HEK293 (cell line): ENCODE data around the gene KCNMA1.

Source experiments
- CTCF ChIA-PET: fragments of 350-600 bp; formaldehyde crosslinking; extraction: SDS; loops from one replicate; lab custom pipeline; 2021; ENCODE audit warnings: antibody characterized with exemption; lab: Yijun Ruan, JAX
- POLR2A ChIA-PET: fragments of 300-600 bp; formaldehyde crosslinking; extraction: SDS; loops from one replicate; lab custom pipeline; 2020; ENCODE audit warnings: antibody characterized with exemption, inconsistent platforms; lab: Yijun Ruan, JAX
- H3K27ac ChIP-seq: fragments of 200-500 bp; sonication (Bioruptor generic); 2 replicates; pipeline ENCODE4 v1.5.1; 2014; ENCODE audit warnings: low read depth, low read length, control low read depth, inconsistent platforms; ENCODE audit errors: extremely low read depth
- H3K36me3 ChIP-seq, 2 experiments: fragments of 200-500 bp in 1 of 2; sonication (Bioruptor generic) in 1 of 2; 1 replicate in 1 of 2; 2 replicates in 1 of 2; pipeline ENCODE4 v1.5.1; 2014 to 2017; ENCODE audit warnings: inconsistent platforms in 2 of 2, low read length in 2 of 2; ENCODE audit not compliant: control insufficient read depth in 2 of 2, insufficient read depth in 1 of 2
- H3K4me1 ChIP-seq: fragments of 200-500 bp; sonication (Bioruptor generic); 2 replicates; pipeline ENCODE4 v1.5.1; 2014; ENCODE audit warnings: mild to moderate bottlenecking, low read length, inconsistent platforms; ENCODE audit not compliant: control insufficient read depth, insufficient read depth
- H3K4me3 ChIP-seq: 2 replicates; pipeline ENCODE4 v1.5.1; 2011; ENCODE audit warnings: low read depth, mild to moderate bottlenecking, control low read depth, low read length, moderate library complexity
- H3K9me3 ChIP-seq: fragments of 200-500 bp; sonication (Bioruptor generic); 2 replicates; pipeline ENCODE4 v1.5.1; 2014; ENCODE audit warnings: low read depth, low read length, inconsistent platforms; ENCODE audit not compliant: control insufficient read depth, insufficient read depth
- EGR2 ChIP-seq: fragments of 450-650 bp; formaldehyde crosslinking; IDR thresholded peaks from 2 replicates; pipeline ENCODE4 v1.5.1; 2016; ENCODE audit warnings: low read depth, missing biosample characterization, missing genetic modification characterization
- ELK4 ChIP-seq: IDR thresholded peaks from 2 replicates; pipeline ENCODE4 v1.6.1; 2011; ENCODE audit warnings: mild to moderate bottlenecking, low read depth, low read length, borderline replicate concordance
- GLI2 ChIP-seq: fragments of 450-650 bp; formaldehyde crosslinking; IDR thresholded peaks from 2 replicates; pipeline ENCODE4; 2017; ENCODE audit warnings: missing biosample characterization, missing genetic modification characterization, low read depth, borderline replicate concordance
- KLF10 ChIP-seq: fragments of 450-650 bp; IDR thresholded peaks from 2 replicates; pipeline ENCODE4 v1.5.1; 2018; ENCODE audit warnings: missing biosample characterization, mild to moderate bottlenecking, missing genetic modification characterization
- KLF16 ChIP-seq: fragments of 450-650 bp; formaldehyde crosslinking; IDR thresholded peaks from 2 replicates; pipeline ENCODE4 v1.5.1; 2017; ENCODE audit warnings: missing biosample characterization, missing genetic modification characterization
- PRDM4 ChIP-seq: fragments of 450-650 bp; formaldehyde crosslinking; IDR thresholded peaks from 2 replicates; pipeline ENCODE4 v1.5.1; 2017; ENCODE audit warnings: missing biosample characterization, missing genetic modification characterization
- ZBTB1 ChIP-seq: fragments of 450-650 bp; formaldehyde crosslinking; IDR thresholded peaks from 2 replicates; pipeline ENCODE4 v1.5.1; 2016; ENCODE audit warnings: missing biosample characterization, missing genetic modification characterization
- ZEB2 ChIP-seq: fragments of 450-650 bp; formaldehyde crosslinking; IDR thresholded peaks from 2 replicates; pipeline ENCODE4 v1.5.1; 2016; ENCODE audit warnings: missing biosample characterization, missing genetic modification characterization
- ZFHX2 ChIP-seq: fragments of 450-650 bp; formaldehyde crosslinking; conservative IDR thresholded peaks from 2 replicates; pipeline ENCODE4 v1.5.1; 2016; ENCODE audit warnings: missing biosample characterization, missing genetic modification characterization
- ZFP41 ChIP-seq: fragments of 450-650 bp; formaldehyde crosslinking; IDR thresholded peaks from 2 replicates; pipeline ENCODE4 v1.5.1; 2016; ENCODE audit warnings: missing biosample characterization, missing genetic modification characterization, borderline replicate concordance
- ZNF221 ChIP-seq: fragments of 450-650 bp; formaldehyde crosslinking; IDR thresholded peaks from 2 replicates; pipeline ENCODE4 v1.5.1; 2017; ENCODE audit warnings: missing biosample characterization, missing genetic modification characterization, borderline replicate concordance
- ZNF23 ChIP-seq: fragments of 450-650 bp; formaldehyde crosslinking; IDR thresholded peaks from 2 replicates; pipeline ENCODE4 v1.5.1; 2016; ENCODE audit warnings: missing biosample characterization, missing genetic modification characterization, borderline replicate concordance
- ZNF248 ChIP-seq: fragments of 450-650 bp; formaldehyde crosslinking; IDR thresholded peaks from 2 replicates; pipeline ENCODE4 v1.5.1; 2017; ENCODE audit warnings: missing biosample characterization, missing genetic modification characterization
- ZNF394 ChIP-seq: fragments of 450-650 bp; formaldehyde crosslinking; IDR thresholded peaks from 2 replicates; pipeline ENCODE4 v1.5.1; 2016; ENCODE audit warnings: missing biosample characterization, missing genetic modification characterization, mild to moderate bottlenecking, moderate library complexity, borderline replicate concordance
- ZNF426 ChIP-seq: fragments of 450-650 bp; formaldehyde crosslinking; IDR thresholded peaks from 2 replicates; pipeline ENCODE4 v1.5.1; 2017; ENCODE audit warnings: missing biosample characterization, missing genetic modification characterization, mild to moderate bottlenecking, inconsistent platforms, moderate library complexity
- ZNF433 ChIP-seq: fragments of 450-650 bp; formaldehyde crosslinking; IDR thresholded peaks from 2 replicates; pipeline ENCODE4 v1.5.1; 2016; ENCODE audit warnings: missing biosample characterization, missing genetic modification characterization, low read depth
- ZNF555 ChIP-seq: fragments of 450-650 bp; formaldehyde crosslinking; conservative IDR thresholded peaks from 2 replicates; pipeline ENCODE4 v1.5.1; 2017; ENCODE audit warnings: missing biosample characterization, mild to moderate bottlenecking, missing genetic modification characterization, inconsistent platforms
- ZNF596 ChIP-seq: fragments of 450-650 bp; IDR thresholded peaks from 2 replicates; pipeline ENCODE4 v1.5.0; 2018; ENCODE audit warnings: missing biosample characterization, mild to moderate bottlenecking, missing genetic modification characterization, moderate library complexity
- ZNF704 ChIP-seq: fragments of 450-650 bp; formaldehyde crosslinking; IDR thresholded peaks from 2 replicates; pipeline ENCODE4 v1.5.1; 2016; ENCODE audit warnings: missing biosample characterization, missing genetic modification characterization
- ZNF785 ChIP-seq: fragments of 450-650 bp; formaldehyde crosslinking; IDR thresholded peaks from 2 replicates; pipeline ENCODE4 v1.5.1; 2016; ENCODE audit warnings: missing biosample characterization, missing genetic modification characterization
- ZNF830 ChIP-seq: fragments of 450-650 bp; IDR thresholded peaks from 2 replicates; pipeline ENCODE4 v1.5.0; 2018; ENCODE audit warnings: missing biosample characterization, missing genetic modification characterization, low read depth, mild to moderate bottlenecking, moderate library complexity
- ZSCAN16 ChIP-seq: fragments of 450-650 bp; formaldehyde crosslinking; IDR thresholded peaks from 2 replicates; pipeline ENCODE4 v1.5.1; 2016; ENCODE audit warnings: missing biosample characterization, missing genetic modification characterization
- ZSCAN30 ChIP-seq: fragments of 450-650 bp; IDR thresholded peaks from 2 replicates; pipeline ENCODE4 v1.5.1; 2018; ENCODE audit warnings: missing biosample characterization, mild to moderate bottlenecking, missing genetic modification characterization, moderate library complexity

KCNMA1 gene

GRCh38 chr10:77310288-77310840, 327.2 kb downstream of the KCNMA1 start:
- no peak overlapping the region for H3K4me3 ChIP-seq
- no peak overlapping the region for H3K27ac ChIP-seq
- CTCF ChIA-PET, result no interaction called here
- TF ChIP-seq KLF10 (tag by site-specific recombination) (no peak), ZSCAN16 (tag by site-specific recombination) (no peak), ZFP41 (tag by site-specific recombination) (no peak), ZNF426 (no peak), ZNF394 (no peak), ZNF830 (no peak), ZNF248 (tag by site-specific recombination) (no peak), ZNF221 (tag by site-specific recombination) (no peak), ZNF433 (tag by site-specific recombination) (no peak), ZNF785 (tag by site-specific recombination) (no peak), GLI2 (no peak), ZNF23 (tag by site-specific recombination) (no peak), ZNF596 (tag by site-specific recombination) (no peak), ZNF704 (tag by site-specific recombination) (no peak), ZNF555 (tag by site-specific recombination) (no peak), KLF16 (no peak), ZEB2 (no peak)
- POLR2A ChIA-PET, result no interaction called here
- peaks cover 9% of the 10 kb centered on the region for H3K4me1 ChIP-seq
- H3K36me3 ChIP-seq, result no peaks in the 10 kb centered on the region
- H3K9me3 ChIP-seq, result no peaks in the 10 kb centered on the region

GRCh38 chr10:77309509-77309908, 328.1 kb downstream of the KCNMA1 start:
- H3K36me3 ChIP-seq, result no peaks in the 10 kb centered on the region
- H3K27ac ChIP-seq, result no peak overlapping the region
- TF ChIP-seq ZFHX2 (tag by site-specific recombination) (peak; percentile 58), ELK4 (no peak), EGR2 (peak; percentile 66; the same call in 1 of the 2 replicates), ZBTB1 (tag by site-specific recombination) (no peak)
- TF ChIP-seq, all 188 proteins: peak for 2
- ChIA-PET CTCF (interaction anchor here (0.6 kb wide), 1 partner anchor 220 kb away, joined by 3 read pairs; no protein-coding TSS in a partner anchor), POLR2A (no interaction called here)
- Histone ChIP-seq H3K9me3 (no peaks in the 10 kb centered on the region), H3K4me3 (no peak overlapping the region), H3K4me1 (peaks cover 15% of the 10 kb centered on the region)

- Histone ChIP-seq H3K36me3 (no peaks in the 10 kb centered on the region), H3K9me3 (no peaks in the 10 kb centered on the region), H3K27ac (no peak overlapping the region)
- TF ChIP-seq ZSCAN30 (tag by site-specific recombination) (no peak), PRDM4 (tag by site-specific recombination) (no peak)
- TF ChIP-seq, all 188 proteins: peak for 0
- ChIA-PET CTCF (interaction anchor here (0.6 kb wide), 1 partner anchor 221 kb away, joined by 3 read pairs; no protein-coding TSS in a partner anchor), POLR2A (no interaction called here)
- Histone ChIP-seq H3K4me1 (peaks cover 18% of the 10 kb centered on the region), H3K4me3 (no peak overlapping the region)
These were observed 328.5 kb downstream of the KCNMA1 start for GRCh38 chr10:77309092-77309491.
